Astrocyte of the spinal cord (primary cell): Measurements from ENCODE around the gene PRICKLE2.
A peak's percentile ranks its signal among the peaks of the same experiment; 100 is the strongest.

Experiments
- DNase-seq: peaks from one replicate; pipeline ENCODE4 v3.0.0; 2011; ENCODE audit warnings: low read depth, low spot score
- H3K4me3 ChIP-seq: 2 replicates; pipeline ENCODE4 v1.5.1; 2011; ENCODE audit warnings: low read depth, mild to moderate bottlenecking, low read length, moderate library complexity
- CTCF ChIP-seq: IDR thresholded peaks from 2 replicates; pipeline ENCODE4 v1.5.1; 2012; ENCODE audit warnings: low read depth, mild to moderate bottlenecking, low read length, inconsistent platforms
- in situ Hi-C: cut with HindIII; loops from 2 replicates; pipeline ENCODE4 v1.10.0; 2017; ENCODE audit warnings: low sequenced_read_pairs

The PRICKLE2 gene

DNA sequence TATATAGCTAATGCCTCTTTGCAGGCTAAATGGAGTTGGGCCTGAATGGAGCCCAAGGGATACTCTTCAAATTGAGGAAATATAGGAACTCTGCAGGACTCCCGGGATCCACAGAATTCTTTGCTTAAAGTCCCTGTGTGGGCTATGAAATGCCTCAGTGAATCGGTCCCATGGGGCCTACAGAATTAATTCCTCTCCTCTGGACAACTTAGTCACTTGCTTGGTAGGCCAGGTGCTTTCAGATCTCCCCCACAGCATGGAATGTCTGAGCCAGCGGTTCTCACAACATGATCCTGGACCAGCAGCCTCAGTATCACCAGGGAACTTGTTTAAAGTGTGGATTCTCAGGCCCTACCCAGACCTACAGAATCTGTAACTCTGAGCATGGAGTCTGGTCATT lies 15.1 kb upstream of the PRICKLE2 start:
- no peak overlapping the region for H3K4me3 ChIP-seq
- peak; percentile 67 for DNase-seq
- no peak for TF ChIP-seq CTCF
- in situ Hi-C loops, result no loop called here

GRCh38 chr3:64239841-64240240 lies 14.6 kb upstream of the PRICKLE2 start:
- TF ChIP-seq CTCF, result no peak
- H3K4me3 ChIP-seq, result no peak overlapping the region
- in situ Hi-C loops, result no loop called here
- DNase-seq, result no peak

GRCh38 chr3:64238971-64239667 lies 13.9 kb upstream of the PRICKLE2 start:
- in situ Hi-C loops, result no loop called here
- no peak overlapping the region for H3K4me3 ChIP-seq
- DNase-seq, result peak; percentile 98
- no peak for TF ChIP-seq CTCF

- no peak overlapping the region for H3K4me3 ChIP-seq
- in situ Hi-C loops, result no loop called here
- TF ChIP-seq CTCF, result no peak
- DNase-seq, result no peak
These were observed 11.8 kb upstream of the PRICKLE2 start for GRCh38 chr3:64237083-64237482.

GRCh38 chr3:64235605-64236004 lies 10.3 kb upstream of the PRICKLE2 start:
- DNase-seq, result no peak
- TF ChIP-seq CTCF, result no peak
- no peak overlapping the region for H3K4me3 ChIP-seq
- in situ Hi-C loops, result no loop called here

- H3K4me3 ChIP-seq, result no peak overlapping the region
- in situ Hi-C loops, result no loop called here
- no peak for DNase-seq
- no peak for TF ChIP-seq CTCF
These were observed 9.3 kb upstream of the PRICKLE2 start for GRCh38 chr3:64234571-64234970.

GRCh38 chr3:64232821-64233220 lies 7.6 kb upstream of the PRICKLE2 start:
- in situ Hi-C loops, result no loop called here
- TF ChIP-seq CTCF, result no peak
- no peak for DNase-seq
- H3K4me3 ChIP-seq, result no peak overlapping the region
